Measurements from ENCODE around the gene UBASH3A. TPM values are rescaled to one million over a fixed set of nuclear protein-coding genes. Genes with fewer than 3 reads are reported as not detected.
"Not testable (repeated sequence)": the region's sequence is repeated elsewhere in the genome, so short reads cannot be mapped to it uniquely, and the experiment has no call there.

Gene UBASH3A
- total RNA-seq, 1 experiment from 2014 or later = not detected

GRCh38 chr21:42467140-42467983 is 63.7 kb downstream of the UBASH3A start:
- H3K9me3 ChIP-seq = no peaks in the 10 kb centered on the region
- intact Hi-C loops (cut with micrococcal nuclease; ENCODE audit: unreplicated experiment) = loop anchor here (1.0 to 5.0 kb wide), 2 partner anchors 40 to 70 kb away; no protein-coding TSS in a partner anchor
- no peak overlapping the region for H3K4me3 ChIP-seq (ENCODE audit: low read depth, low read length)
- peaks cover 26% of the 10 kb centered on the region for H3K4me1 ChIP-seq
- H3K36me3 Mint-ChIP-seq (ENCODE audit: insufficient read depth, unreplicated experiment) = peaks cover 6% of the 10 kb centered on the region
- H3K36me3 ChIP-seq (ENCODE audit: control insufficient read depth, insufficient read depth, low read length) = no peaks in the 10 kb centered on the region
- ChIA-PET POLR2A (no interaction called here), CTCF (interaction anchor here (0.7 to 1.3 kb wide), 10 partner anchors 13 to 126 kb away, joined by 3 to 13 read pairs (median 3); no protein-coding TSS in a partner anchor)
- H3K4me1 Mint-ChIP-seq (ENCODE audit: low read depth, unreplicated experiment) = peaks cover 18% of the 10 kb centered on the region
- H3K27ac Mint-ChIP-seq (ENCODE audit: unreplicated experiment) = no peak overlapping the region
- peak in 1 of 2 experiments; percentile 28 for DNase-seq
- no peaks in the 10 kb centered on the region for H3K27me3 ChIP-seq (replicated peaks; ENCODE audit: control insufficient read depth, insufficient read depth, low read length)
- BruUV-seq (replicated peaks) = no TSS peak
- H3K4me3 Mint-ChIP-seq (ENCODE audit: unreplicated experiment) = no peak overlapping the region
- TF ChIP-seq CTCF (IDR thresholded peaks at IDR 0.05; ENCODE audit: insufficient read depth in 1 of 2, low read depth in 1 of 2, low read length in 1 of 2, severe bottlenecking in 1 of 2, unreplicated experiment in 1 of 2) = peak; percentile 21 to 58
- no peaks in the 10 kb centered on the region for H3K27me3 Mint-ChIP-seq (ENCODE audit: insufficient read depth, unreplicated experiment)
- peaks cover 9% of the 10 kb centered on the region for H3K9me3 Mint-ChIP-seq (ENCODE audit: unreplicated experiment)

- intact Hi-C loops (cut with micrococcal nuclease; ENCODE audit: unreplicated experiment) = loop anchor here (5.0 kb wide), 1 partner anchor 39 kb away; no protein-coding TSS in a partner anchor
- no peak for TF ChIP-seq CTCF (IDR thresholded peaks at IDR 0.05; ENCODE audit: insufficient read depth in 1 of 2, low read depth in 1 of 2, low read length in 1 of 2, severe bottlenecking in 1 of 2, unreplicated experiment in 1 of 2)
- H3K4me3 ChIP-seq (ENCODE audit: low read depth, low read length) = no peak overlapping the region
- no peak for DNase-seq
- Mint-ChIP-seq H3K36me3 (ENCODE audit: insufficient read depth, unreplicated experiment) (peaks cover 6% of the 10 kb centered on the region), H3K4me3 (ENCODE audit: unreplicated experiment) (no peak overlapping the region), H3K27me3 (ENCODE audit: insufficient read depth, unreplicated experiment) (no peaks in the 10 kb centered on the region), H3K4me1 (ENCODE audit: low read depth, unreplicated experiment) (peaks cover 18% of the 10 kb centered on the region), H3K27ac (ENCODE audit: unreplicated experiment) (no peak overlapping the region), H3K9me3 (ENCODE audit: unreplicated experiment) (peaks cover 8% of the 10 kb centered on the region)
- no peaks in the 10 kb centered on the region for H3K36me3 ChIP-seq (ENCODE audit: control insufficient read depth, insufficient read depth, low read length)
- H3K9me3 ChIP-seq = no peaks in the 10 kb centered on the region
- no peaks in the 10 kb centered on the region for H3K27me3 ChIP-seq (replicated peaks; ENCODE audit: control insufficient read depth, insufficient read depth, low read length)
- CTCF ChIA-PET = no interaction called here
- POLR2A ChIA-PET = no interaction called here
- no TSS peak for BruUV-seq (replicated peaks)
- peaks cover 22% of the 10 kb centered on the region for H3K4me1 ChIP-seq
These were observed 64.9 kb downstream of the UBASH3A start for GRCh38 chr21:42468491-42469131.

GRCh38 chr21:42469272-42469671 is 65.6 kb downstream of the UBASH3A start:
- no peaks in the 10 kb centered on the region for H3K27me3 Mint-ChIP-seq (ENCODE audit: insufficient read depth, unreplicated experiment)
- BruUV-seq (replicated peaks) = no TSS peak
- Histone ChIP-seq H3K4me3 (ENCODE audit: low read depth, low read length) (no peak overlapping the region), H3K4me1 (peaks cover 29% of the 10 kb centered on the region), H3K27me3 (replicated peaks; ENCODE audit: control insufficient read depth, insufficient read depth, low read length) (no peaks in the 10 kb centered on the region), H3K9me3 (no peaks in the 10 kb centered on the region), H3K36me3 (ENCODE audit: control insufficient read depth, insufficient read depth, low read length) (no peaks in the 10 kb centered on the region)
- no peak overlapping the region for H3K4me3 Mint-ChIP-seq (ENCODE audit: unreplicated experiment)
- ChIA-PET CTCF (no interaction called here), POLR2A (no interaction called here)
- intact Hi-C loops (cut with micrococcal nuclease; ENCODE audit: unreplicated experiment) = loop anchor here (5.0 kb wide), 1 partner anchor 38 kb away; no protein-coding TSS in a partner anchor
- H3K9me3 Mint-ChIP-seq (ENCODE audit: unreplicated experiment) = peaks cover 1% of the 10 kb centered on the region
- H3K27ac Mint-ChIP-seq (ENCODE audit: unreplicated experiment) = no peak overlapping the region
- peak in 1 of 2 experiments; percentile 60 for DNase-seq
- TF ChIP-seq CTCF (IDR thresholded peaks at IDR 0.05; ENCODE audit: insufficient read depth in 1 of 2, low read depth in 1 of 2, low read length in 1 of 2, severe bottlenecking in 1 of 2, unreplicated experiment in 1 of 2) = no peak
- H3K36me3 Mint-ChIP-seq (ENCODE audit: insufficient read depth, unreplicated experiment) = no peaks in the 10 kb centered on the region
- peaks cover 19% of the 10 kb centered on the region for H3K4me1 Mint-ChIP-seq (ENCODE audit: low read depth, unreplicated experiment)

- H3K27me3 Mint-ChIP-seq (ENCODE audit: insufficient read depth, unreplicated experiment); H3K27ac Mint-ChIP-seq (ENCODE audit: unreplicated experiment); H3K27me3 ChIP-seq (replicated peaks; ENCODE audit: control insufficient read depth, insufficient read depth, low read length); CTCF ChIA-PET; H3K4me3 ChIP-seq (ENCODE audit: low read depth, low read length); H3K9me3 ChIP-seq; H3K9me3 Mint-ChIP-seq (ENCODE audit: unreplicated experiment); BruUV-seq (replicated peaks); DNase-seq; H3K4me3 Mint-ChIP-seq (ENCODE audit: unreplicated experiment); H3K36me3 Mint-ChIP-seq (ENCODE audit: insufficient read depth, unreplicated experiment); H3K36me3 ChIP-seq (ENCODE audit: control insufficient read depth, insufficient read depth, low read length); POLR2A ChIA-PET: not testable (repeated sequence)
- intact Hi-C loops (cut with micrococcal nuclease; ENCODE audit: unreplicated experiment) = loop anchor here (5.0 kb wide), 1 partner anchor 38 kb away; no protein-coding TSS in a partner anchor
- H3K4me1 ChIP-seq = peaks cover 34% of the 10 kb centered on the region
- H3K4me1 Mint-ChIP-seq (ENCODE audit: low read depth, unreplicated experiment) = peaks cover 23% of the 10 kb centered on the region
These were observed 66.0 kb downstream of the UBASH3A start for GRCh38 chr21:42469726-42470125.

All from Caco-2 (cell line).